Sigmoid colon (tissue), 7 donors: ENCODE results near the gene ZNF135. TPM values are rescaled to one million over a fixed set of nuclear protein-coding genes. Genes with fewer than 3 reads are reported as not detected.

ENCODE experiments used
- DNase-seq: peaks from one replicate; pipeline ENCODE4 v3.0.0-alpha.2; 2019
- H3K27ac ChIP-seq, 4 donors: fragments of 200-600 bp; sonication (generic); one replicate each; pipeline ENCODE4 v1.5.1; 2016 to 2019; ENCODE audit warnings: mild to moderate bottlenecking in 1 of 4
- H3K27me3 ChIP-seq, 3 donors: fragments of 200-600 bp; sonication (generic); one replicate each; pipeline ENCODE4 v1.5.1; 2019; ENCODE audit warnings: mild to moderate bottlenecking in 1 of 3
- H3K36me3 ChIP-seq, 4 donors: fragments of 200-600 bp; sonication (generic); one replicate each; pipeline ENCODE4 v1.5.1; 2016 to 2019
- H3K4me1 ChIP-seq, 4 donors: fragments of 200-600 bp; sonication (generic); one replicate each; pipeline ENCODE4 v1.5.1; 2017 to 2019
- H3K4me3 ChIP-seq, 4 donors: fragments of 200-600 bp; sonication (generic); one replicate each; pipeline ENCODE4 v1.5.1; 2017 to 2019; ENCODE audit warnings: mild to moderate bottlenecking in 2 of 4, moderate library complexity in 1 of 4
- H3K9me3 ChIP-seq, 4 donors: fragments of 200-600 bp in 3 of 4; sonication (generic) in 3 of 4; one replicate each; pipeline versions ENCODE4 v1.5.1 to v1.6.1; 2013 to 2019
- CTCF ChIP-seq, 4 experiments: fragments of 450-650 bp in 3 of 4; fragments of 200-600 bp in 1 of 4; IDR thresholded peaks; one replicate each; pipeline ENCODE4 v1.5.1; 2016 to 2019; ENCODE audit warnings: antibody characterized with exemption in 4 of 4, mild to moderate bottlenecking in 3 of 4, moderate library complexity in 2 of 4
- EP300 ChIP-seq, 4 donors: sonication (generic); formaldehyde crosslinking; IDR thresholded peaks; one replicate each; pipeline ENCODE4 v1.6.1; 2017; ENCODE audit warnings: antibody characterized with exemption in 4 of 4
- POLR2A ChIP-seq, 2 donors: fragments of 450-650 bp; IDR thresholded peaks; one replicate each; pipeline ENCODE4 v1.6.1; 2016; ENCODE audit warnings: antibody characterized with exemption in 2 of 2, mild to moderate bottlenecking in 2 of 2, moderate library complexity in 2 of 2
- POLR2AphosphoS5 ChIP-seq, 4 donors: sonication (generic); formaldehyde crosslinking; IDR thresholded peaks; one replicate each; pipeline ENCODE4 v1.6.1; 2017; ENCODE audit warnings: antibody characterized with exemption in 4 of 4
- WGBS, 2 donors: extraction: QIAGEN DNeasy Blood & Tissue Kit; methylation state at CpG; one replicate each; pipeline ENCODE4 v1.1.7; 2013; 5-methylcytosine and 5-hydroxymethylcytosine counted together
- intact Hi-C: fragments of 100-400 bp; cut with DNase I; formaldehyde crosslinking; loops from one replicate; pipeline ENCODE4 v1.15.1; 2023
- polyA plus RNA-seq, 3 donors: library from polyadenylated mRNA; stranded (reverse); fragments of 200-250 nt; gene quantifications; one replicate each; pipeline ENCODE4 v1.2.3, GENCODE V29; 2013
- total RNA-seq, 4 donors: library from RNA; depleted of rRNA; stranded (reverse); fragments of >200 nt; gene quantifications; one replicate each; pipeline ENCODE4 v1.1.0, GENCODE V29; 2016
- donor health status: healthy with polysubstance abuse.
- donor health status: Bipolar disorder and iron deficiency.
- donor health status: healthy.

ZNF135 gene
- total and polyA plus RNA-seq, 7 donors, result 0.46 to 10.0 (median 6.1) TPM

GRCh38 chr19:58038688-58039204 is 20.3 kb upstream of the ZNF135 start:
- no peaks in the 10 kb centered on the region for H3K36me3 ChIP-seq
- H3K4me3 ChIP-seq, result no peak overlapping the region
- DNase-seq, result no peak
- intact Hi-C loops, result no loop called here
- H3K27me3 ChIP-seq, result peaks cover 10 to 44% (median 25%) of the 10 kb centered on the region in 3 donors
- H3K4me1 ChIP-seq, result peaks cover 0 to 4% (median 0%) of the 10 kb centered on the region in 4 donors
- no peak overlapping the region for H3K27ac ChIP-seq
- no peak for TF ChIP-seq POLR2A (IDR thresholded peaks at IDR 0.05)
- TF ChIP-seq EP300 (IDR thresholded peaks at IDR 0.05), result no peak
- no peak for TF ChIP-seq POLR2AphosphoS5 (IDR thresholded peaks at IDR 0.05)
- TF ChIP-seq CTCF (IDR thresholded peaks at IDR 0.05), result no peak
- WGBS, 2 donors, result 23 to 34% methylated on average over 8 of the region's 8 CpGs
- H3K9me3 ChIP-seq, result peaks cover 10 to 21% (median 18%) of the 10 kb centered on the region in 4 donors

GRCh38 chr19:58040751-58041525 is 18.1 kb upstream of the ZNF135 start:
- H3K4me3 ChIP-seq, result no peak overlapping the region
- H3K9me3 ChIP-seq, result peaks cover 21 to 30% (median 26%) of the 10 kb centered on the region in 4 donors
- WGBS, 2 donors, result 86 to 87% methylated on average over 21 of the region's 21 CpGs
- TF ChIP-seq EP300 (IDR thresholded peaks at IDR 0.05), result no peak
- no peak for TF ChIP-seq POLR2AphosphoS5 (IDR thresholded peaks at IDR 0.05)
- no peak overlapping the region for H3K27ac ChIP-seq
- H3K27me3 ChIP-seq, result peaks cover 4 to 26% (median 12%) of the 10 kb centered on the region in 3 donors
- intact Hi-C loops, result no loop called here
- DNase-seq, result peak; percentile 18
- no peaks in the 10 kb centered on the region for H3K36me3 ChIP-seq
- no peaks in the 10 kb centered on the region for H3K4me1 ChIP-seq

- TF ChIP-seq EP300 (IDR thresholded peaks at IDR 0.05), result no peak
- intact Hi-C loops, result no loop called here
- H3K36me3 ChIP-seq, result no peaks in the 10 kb centered on the region
- no peak overlapping the region for H3K27ac ChIP-seq
- H3K9me3 ChIP-seq, result peaks cover 23 to 29% (median 26%) of the 10 kb centered on the region in 4 donors
- no peak overlapping the region for H3K4me3 ChIP-seq
- no peaks in the 10 kb centered on the region for H3K4me1 ChIP-seq
- 55 to 64% methylated on average over 54 of the region's 54 CpGs for WGBS, 2 donors
- DNase-seq, result no peak
- peaks cover 3 to 16% (median 6%) of the 10 kb centered on the region in 3 donors for H3K27me3 ChIP-seq
Measured at GRCh38 chr19:58042495-58043340, 16.4 kb upstream of the ZNF135 start.

- H3K4me1 ChIP-seq, result no peaks in the 10 kb centered on the region
- TF ChIP-seq EP300 (IDR thresholded peaks at IDR 0.05), result no peak
- no peak for TF ChIP-seq POLR2AphosphoS5 (IDR thresholded peaks at IDR 0.05)
- no peak for TF ChIP-seq POLR2A (IDR thresholded peaks at IDR 0.05)
- no peak for TF ChIP-seq CTCF (IDR thresholded peaks at IDR 0.05)
- peaks cover 23 to 35% (median 30%) of the 10 kb centered on the region in 4 donors for H3K9me3 ChIP-seq
- no peak for DNase-seq
- 79 to 85% methylated on average over 42 of the region's 42 CpGs for WGBS, 2 donors
- H3K27ac ChIP-seq, result no peak overlapping the region
- intact Hi-C loops, result no loop called here
- no peaks in the 10 kb centered on the region for H3K27me3 ChIP-seq
- no peaks in the 10 kb centered on the region for H3K36me3 ChIP-seq
- no peak overlapping the region for H3K4me3 ChIP-seq
Measured at GRCh38 chr19:58044391-58044790, 14.7 kb upstream of the ZNF135 start.

- no peaks in the 10 kb centered on the region for H3K27me3 ChIP-seq
- intact Hi-C loops, result no loop called here
- peaks cover 23 to 38% (median 32%) of the 10 kb centered on the region in 4 donors for H3K9me3 ChIP-seq
- H3K4me1 ChIP-seq, result no peaks in the 10 kb centered on the region
- no peak for TF ChIP-seq POLR2AphosphoS5 (IDR thresholded peaks at IDR 0.05)
- no peak for TF ChIP-seq EP300 (IDR thresholded peaks at IDR 0.05)
- TF ChIP-seq CTCF (IDR thresholded peaks at IDR 0.05), result no peak
- no peak for TF ChIP-seq POLR2A (IDR thresholded peaks at IDR 0.05)
- H3K27ac ChIP-seq, result no peak overlapping the region
- H3K36me3 ChIP-seq, result no peaks in the 10 kb centered on the region
- WGBS, 2 donors, result 94 to 96% methylated on average over 26 of the region's 26 CpGs
- no peak overlapping the region for H3K4me3 ChIP-seq
- DNase-seq, result no peak
Measured at GRCh38 chr19:58044886-58045285, 14.2 kb upstream of the ZNF135 start.
